HTERT RPE-1 (cell line): ENCODE measurements around the gene CDH2.

Experiments used
- in situ Hi-C: fragments of 300-500 bp; cut with MboI; formaldehyde crosslinking; loops from 4 replicates; pipeline ENCODE4 v1.14.3; 2020; ENCODE audit warnings: low sequenced_read_pairs

The CDH2 gene

DNA sequence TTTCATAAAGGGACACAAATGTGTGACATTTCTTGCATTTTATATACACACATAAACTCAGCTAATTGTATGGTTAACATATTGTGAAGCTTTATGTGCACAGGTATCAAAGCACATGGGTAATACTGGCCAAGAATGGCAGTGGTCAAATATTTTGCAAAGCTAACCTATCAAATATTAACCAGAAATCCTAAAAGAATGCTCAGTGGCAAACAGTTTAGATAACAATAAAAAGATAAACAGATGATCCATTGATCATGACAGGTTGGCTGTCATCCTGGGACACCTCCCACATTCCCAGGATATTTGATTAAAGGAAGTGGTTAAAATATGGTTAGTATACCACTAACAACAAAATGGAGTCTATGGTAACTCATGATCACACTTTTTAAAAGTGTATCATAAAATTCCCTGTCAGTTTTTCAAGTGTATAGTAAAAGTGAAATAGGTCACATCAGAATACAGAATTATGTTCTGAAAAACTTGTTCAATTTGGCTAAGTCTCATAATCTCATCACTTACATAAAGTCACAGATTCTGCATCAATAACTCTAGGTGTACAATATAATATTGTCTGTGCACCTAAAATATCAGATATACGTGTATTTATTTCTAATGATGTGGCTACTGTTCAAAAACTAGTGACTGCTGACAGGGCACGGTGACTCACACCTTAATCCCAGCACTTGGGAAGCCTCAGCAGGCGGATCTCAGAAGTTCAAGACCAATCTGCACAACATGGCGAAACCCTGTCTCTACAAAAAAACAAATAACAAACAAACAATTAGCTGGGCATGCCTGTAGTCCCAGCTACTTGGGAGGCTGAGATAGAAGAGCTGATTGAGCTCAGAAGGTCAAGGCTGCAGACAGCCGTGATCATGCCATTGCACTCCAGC is 48.9 kb downstream of the CDH2 start:
- in situ Hi-C loops = no loop called here

DNA sequence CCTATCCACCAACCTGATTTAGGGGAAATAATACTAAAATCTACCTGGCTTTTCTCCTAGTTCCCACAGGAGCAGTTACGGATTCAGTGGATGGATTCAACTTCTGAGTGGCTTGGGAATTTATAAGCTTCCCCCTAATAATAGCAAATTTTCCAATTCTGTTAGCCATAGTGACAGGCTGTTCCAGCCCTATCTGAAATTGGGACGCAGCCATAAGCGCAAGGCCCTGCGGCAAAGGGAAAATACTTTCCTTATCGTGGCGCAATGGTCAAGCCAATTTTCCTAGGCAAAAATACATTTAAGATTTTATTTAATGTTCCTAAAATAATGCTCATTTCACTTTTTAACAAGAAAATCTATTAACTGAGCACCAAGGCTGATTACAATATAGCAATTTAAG is 49.7 kb downstream of the CDH2 start:
- in situ Hi-C loops = no loop called here

DNA sequence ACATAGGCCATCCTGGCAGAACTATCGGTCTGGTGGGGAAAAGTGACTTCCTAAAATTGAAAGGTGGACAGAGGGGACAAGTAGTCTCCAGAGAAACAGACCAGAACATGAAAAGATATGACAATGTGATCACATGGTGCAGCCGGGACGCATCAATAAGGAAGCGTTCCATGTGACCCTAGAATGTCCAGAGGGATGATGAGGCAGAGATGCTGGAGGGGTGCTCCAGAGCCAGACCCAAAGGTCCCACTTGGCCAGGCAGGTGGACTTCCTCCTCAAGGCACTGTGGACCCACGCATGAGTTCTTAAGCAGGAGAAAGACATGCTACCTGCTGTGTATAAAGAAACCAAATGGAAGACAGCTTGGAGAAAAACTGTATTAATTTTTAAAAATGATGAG is 50.2 kb downstream of the CDH2 start:
- in situ Hi-C loops = no loop called here

DNA sequence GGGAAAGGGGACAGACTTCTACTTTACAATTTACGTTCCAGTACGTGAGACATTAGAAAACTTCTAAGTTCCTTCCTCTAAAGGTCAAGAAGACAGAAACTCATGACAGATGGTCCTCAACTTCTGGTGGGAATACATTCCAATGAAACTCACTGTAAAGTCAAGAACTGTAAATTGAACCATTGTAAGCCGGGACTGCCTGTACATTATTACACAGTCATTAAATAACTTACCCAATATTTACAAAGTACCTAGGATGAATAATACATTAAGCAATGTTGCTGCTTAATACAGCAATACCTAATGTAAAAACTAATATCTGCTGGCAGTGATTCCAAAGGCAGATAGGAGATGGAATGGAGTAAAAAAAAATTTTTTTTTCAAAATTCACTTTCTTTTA is 51.9 kb downstream of the CDH2 start:
- in situ Hi-C loops = no loop called here

DNA sequence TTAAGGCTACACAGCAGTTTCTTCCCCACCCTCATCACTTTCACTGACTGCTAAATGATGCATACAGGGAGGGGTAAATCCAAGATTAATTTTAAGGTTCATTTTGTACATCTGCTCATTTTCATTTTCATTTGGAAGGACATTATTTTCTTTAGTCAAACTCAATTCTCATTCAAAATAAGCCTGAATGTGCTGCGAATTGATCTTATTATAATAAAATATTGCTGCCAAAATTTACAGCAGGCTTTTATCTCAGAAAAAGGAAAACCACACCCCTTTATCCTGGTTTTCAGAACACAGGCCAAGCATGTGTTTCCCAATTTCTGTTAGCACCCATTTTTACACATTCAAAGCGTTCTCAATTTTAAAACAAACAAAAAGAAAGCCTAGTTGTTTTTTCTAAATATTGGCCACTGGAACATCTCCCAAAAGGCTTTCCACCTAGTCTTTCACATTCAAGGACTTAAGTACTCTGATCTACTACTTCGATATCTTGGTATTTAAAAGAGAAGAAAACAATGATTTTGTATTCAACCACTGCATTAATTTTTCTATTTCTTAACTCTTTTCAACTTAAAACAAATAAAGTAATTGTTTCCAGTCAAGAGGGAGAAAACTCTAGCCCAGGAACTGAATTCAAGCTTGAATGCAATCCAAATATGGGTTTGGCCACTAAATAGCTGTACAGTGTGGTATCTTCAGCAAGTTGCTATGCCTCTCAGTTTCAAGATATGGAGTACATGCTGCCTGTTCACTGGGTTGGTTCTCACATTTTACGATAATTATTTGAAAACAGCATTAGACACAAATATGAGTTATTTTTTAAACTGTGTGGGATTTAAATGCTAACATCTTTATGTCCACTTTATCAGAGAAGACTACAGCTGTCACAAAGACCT is 52.5 kb downstream of the CDH2 start:
- in situ Hi-C loops = no loop called here

DNA sequence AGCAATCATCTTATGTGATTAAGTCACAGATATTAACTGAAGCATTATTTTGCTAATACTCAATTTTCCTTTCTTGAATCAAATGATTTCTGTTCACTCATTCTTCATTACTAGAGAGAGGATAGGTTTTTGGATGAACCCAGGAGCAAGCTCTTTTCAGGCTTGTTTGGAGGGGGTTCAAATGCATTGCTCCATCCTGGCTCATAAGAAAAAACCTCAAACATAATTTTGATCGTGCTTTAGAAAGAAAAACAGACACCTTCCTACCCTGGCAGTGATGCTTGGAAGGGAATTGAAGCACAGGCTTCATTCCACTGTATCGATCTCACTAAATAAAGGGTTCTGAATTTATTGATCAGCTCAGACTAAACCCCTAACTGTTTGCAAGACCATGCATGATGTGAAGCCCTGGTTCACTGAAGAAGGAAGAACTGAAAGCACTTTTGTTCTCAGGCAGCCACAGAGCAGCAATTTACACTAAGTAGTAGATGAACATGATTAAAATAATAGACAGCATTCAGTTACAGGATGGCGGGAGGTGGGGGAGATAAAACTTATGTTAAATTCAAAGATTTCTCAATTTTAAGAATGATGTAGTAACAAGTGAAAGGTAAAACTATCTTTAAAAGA is 53.4 kb downstream of the CDH2 start:
- in situ Hi-C loops = no loop called here

DNA sequence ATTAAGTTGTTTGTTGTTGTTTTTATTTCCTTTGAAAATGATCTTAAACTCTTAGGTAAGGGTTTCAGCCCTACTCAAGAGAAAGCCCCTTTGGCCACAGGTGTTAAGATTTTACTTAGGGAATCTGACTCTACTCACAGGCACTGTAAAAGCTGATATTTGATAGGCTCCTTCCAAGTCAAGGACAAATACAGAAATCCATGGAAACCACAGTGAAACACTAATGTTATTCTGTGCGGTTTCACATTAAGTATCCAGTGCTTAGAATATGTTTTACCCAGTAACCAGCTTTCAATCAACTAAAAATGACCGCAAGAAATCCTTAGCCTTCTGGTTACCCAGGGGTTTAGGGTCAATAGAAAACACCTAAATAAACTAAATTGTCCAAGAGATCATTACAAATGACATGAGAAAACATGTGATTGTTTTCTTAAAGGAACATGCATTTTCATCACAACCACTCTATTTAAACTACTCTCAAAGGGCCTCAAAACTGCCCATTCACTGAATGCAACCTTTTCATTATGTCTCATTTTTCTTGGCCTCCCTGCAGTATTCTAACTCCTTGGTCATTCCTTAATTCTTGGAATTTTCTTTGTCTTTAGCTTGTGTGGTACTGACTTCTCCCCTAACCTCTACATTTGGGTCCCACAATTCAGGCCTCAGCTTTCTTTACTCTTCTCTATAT is 56.0 kb downstream of the CDH2 start:
- in situ Hi-C loops = no loop called here

DNA sequence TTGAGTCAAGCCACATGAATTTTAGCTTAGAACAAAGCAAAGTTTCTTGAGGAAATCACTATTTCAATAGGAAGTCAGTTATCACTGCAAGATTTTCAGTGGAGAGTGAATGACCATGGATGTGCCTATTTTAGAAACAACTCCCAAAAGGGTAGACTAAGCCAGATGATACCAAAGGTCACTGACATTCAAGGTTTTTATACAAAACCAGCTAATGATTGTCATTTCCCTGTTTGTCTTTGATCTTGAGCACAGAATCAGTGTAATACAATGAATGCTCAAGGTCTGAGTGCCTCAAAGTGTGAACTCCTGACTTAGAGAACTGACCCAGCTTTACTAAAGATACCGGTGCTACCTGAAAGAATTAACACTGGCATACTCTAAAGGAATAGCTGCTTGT is 60.5 kb downstream of the CDH2 start:
- in situ Hi-C loops = no loop called here

DNA sequence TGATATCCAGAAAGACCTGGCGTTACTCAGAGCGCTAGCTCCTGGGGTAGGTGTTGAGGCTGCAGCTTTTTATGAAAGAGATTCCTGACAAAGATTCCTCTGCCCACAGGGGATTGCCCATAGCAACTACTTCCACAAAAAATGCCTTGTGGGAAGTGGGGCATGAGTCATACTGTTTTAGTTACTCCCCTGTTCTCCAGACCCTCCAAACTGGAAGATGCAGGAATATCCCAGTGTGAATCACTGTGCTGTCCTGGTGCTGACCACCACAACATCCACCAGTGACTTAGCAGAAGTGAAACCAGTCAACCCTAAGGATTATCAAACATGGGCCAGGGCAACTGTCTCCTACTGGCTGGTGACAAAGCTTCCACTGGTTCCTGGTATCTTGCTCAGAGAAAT is 61.8 kb downstream of the CDH2 start:
- in situ Hi-C loops = no loop called here

DNA sequence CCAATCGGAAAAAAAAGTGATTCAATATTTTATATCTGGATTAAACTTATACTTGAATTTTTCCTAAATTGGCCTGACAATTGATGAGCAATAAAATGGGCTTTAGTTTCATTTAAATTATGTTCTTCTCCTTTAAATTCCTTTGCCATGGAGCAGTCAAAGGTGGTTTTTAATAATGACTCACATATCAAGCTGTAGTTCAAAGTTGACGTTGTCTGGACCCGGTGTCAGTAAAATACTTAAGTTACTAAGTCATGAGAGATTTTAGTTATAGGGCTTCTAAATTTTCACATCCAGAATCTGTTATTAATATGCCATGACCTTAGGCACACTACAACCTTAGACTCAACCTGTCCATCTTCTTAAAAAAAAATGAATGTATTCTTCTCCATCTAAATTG is 62.5 kb downstream of the CDH2 start:
- in situ Hi-C loops = no loop called here

DNA sequence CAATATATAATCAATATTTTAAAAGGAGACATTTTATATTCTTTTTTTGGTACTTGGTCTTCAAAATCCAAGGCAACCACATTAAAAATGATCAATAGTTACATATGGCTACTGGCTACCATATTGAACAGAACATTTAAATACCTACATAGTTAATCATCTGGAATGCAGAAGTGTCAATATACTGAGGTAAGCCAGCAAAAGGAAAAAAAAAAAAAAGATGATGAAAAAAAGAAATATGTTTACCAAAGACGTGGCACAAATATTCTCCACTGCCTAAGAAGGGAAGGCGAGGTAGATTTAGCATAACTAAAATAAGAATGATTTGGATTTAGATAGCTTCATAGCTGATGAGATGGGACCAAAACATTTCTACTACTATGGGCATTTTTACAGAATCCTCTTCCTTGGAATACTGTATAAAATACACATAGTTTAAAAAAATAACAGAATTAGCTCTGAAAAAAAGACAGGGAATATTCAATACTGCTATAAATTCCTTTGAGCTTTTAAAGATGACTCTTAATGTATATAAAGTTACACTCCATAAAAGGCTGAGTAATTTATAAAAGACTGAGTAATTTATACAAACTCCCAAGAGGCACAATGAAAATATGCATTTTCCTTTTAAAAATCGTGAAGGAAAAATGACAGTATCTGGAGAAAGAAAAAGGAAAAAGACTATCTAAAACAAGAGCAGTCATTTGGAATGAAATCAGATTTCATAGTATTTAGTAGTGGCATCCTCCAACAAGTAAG is 63.5 kb downstream of the CDH2 start:
- in situ Hi-C loops = no loop called here

DNA sequence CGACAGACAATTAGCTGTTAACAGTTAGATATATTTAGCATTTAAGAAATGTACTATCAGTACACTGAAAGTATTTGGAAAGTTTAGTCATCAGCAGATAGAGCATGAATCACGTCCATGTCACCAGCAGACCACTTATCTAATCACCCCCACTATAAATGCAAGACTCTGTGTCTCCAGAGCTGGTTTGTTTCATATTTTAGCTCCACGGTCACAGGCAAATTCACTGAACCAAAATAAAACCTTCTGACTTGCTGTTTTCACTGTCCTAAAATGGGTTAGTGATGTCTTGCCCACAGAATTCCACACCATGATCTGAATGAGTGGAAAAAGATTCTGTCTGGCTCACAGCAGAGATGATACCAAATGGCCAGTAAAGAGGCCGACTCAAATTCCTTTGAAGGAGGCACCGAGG is 64.9 kb downstream of the CDH2 start:
- in situ Hi-C loops = no loop called here

DNA sequence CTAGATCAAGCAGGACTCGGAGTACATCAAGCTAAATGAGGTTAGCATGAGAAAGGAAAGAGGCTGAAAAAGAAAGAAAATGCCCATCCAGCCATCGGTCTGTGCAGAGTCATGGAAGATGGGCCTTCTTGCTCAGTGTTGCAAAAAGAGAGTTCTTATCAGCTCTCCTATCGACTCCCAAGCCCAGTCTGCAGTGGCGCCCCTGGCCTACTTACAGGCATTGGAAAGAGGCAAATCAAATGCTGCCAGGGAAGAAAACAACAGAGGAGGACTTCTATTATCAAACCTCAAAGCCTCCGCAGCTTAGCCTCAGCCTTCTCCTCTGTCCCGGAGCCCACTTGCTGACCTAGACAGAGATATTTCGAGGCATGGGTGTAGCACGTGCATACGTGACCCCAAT is 66.0 kb downstream of the CDH2 start:
- in situ Hi-C loops = no loop called here

DNA sequence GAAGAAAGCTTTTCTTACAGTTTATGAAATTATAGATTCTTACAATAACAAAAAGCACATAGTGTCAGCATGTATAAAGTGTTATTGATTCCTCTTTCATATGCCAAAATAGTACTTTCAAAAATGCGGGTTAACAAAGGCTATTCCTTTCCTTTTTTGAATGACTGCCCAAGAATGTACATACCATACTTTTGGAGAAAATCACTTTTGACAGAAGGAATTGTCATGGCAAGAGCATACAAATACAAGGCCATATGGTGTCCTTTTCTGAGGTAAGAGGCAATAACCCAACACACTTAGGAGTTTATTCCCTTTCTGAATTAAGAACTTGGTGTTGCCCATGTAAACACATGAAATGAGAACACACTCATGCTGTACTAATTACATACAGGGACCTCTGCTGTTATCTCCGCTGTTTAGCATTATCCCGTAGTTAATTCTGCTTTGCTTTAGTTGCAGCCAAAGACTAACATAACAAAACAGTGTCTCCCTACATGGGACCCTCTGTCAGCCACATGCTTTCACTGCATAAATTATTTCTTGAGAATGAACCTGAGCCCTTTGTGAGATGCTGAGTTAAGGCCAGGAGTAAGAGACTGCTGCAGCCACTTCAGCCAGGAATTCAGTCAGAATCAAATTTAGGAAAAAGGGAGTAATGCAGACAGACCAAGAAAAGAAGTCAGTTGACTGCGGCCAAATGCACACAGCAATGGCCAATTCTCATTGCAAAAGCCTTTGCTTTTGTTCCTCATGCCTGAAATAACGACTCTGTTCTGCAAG is 67.0 kb downstream of the CDH2 start:
- in situ Hi-C loops = no loop called here

DNA sequence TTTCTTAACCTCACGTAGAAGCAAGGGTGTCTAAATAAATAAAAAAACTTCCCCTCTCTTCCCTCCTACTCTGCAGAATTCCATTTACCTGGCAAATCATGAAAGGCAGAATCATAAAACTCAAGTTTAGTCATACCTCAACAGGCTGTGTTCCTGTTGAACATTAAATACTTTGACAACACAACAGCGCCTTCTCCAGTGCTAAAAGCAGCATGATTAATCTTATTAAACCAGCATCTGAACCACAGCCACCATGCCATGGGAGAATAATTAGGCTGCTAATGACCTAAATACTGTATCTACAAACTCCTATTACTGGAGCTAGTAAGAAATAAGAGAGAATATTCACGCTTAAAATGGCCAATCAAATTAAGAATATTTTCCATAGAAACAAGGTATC is 68.1 kb downstream of the CDH2 start:
- in situ Hi-C loops = no loop called here

DNA sequence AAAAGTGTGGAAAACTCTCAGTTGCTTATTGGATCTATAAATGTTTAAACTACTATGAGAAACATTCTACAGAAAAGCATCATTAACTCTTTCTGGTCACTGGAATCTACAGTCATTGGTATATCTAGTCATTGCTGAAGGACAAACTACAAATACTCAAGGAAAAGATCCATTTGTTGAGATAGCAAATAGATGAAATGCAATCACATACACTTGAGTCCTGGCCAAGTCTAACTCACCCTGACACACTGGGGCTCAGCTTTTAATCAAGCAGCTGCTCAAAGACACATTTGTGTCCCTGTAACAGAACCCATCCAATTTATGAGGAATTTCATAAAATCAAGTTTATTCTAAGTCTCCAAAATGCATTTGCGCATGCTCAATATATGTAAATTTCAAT is 68.7 kb downstream of the CDH2 start:
- in situ Hi-C loops = no loop called here

DNA sequence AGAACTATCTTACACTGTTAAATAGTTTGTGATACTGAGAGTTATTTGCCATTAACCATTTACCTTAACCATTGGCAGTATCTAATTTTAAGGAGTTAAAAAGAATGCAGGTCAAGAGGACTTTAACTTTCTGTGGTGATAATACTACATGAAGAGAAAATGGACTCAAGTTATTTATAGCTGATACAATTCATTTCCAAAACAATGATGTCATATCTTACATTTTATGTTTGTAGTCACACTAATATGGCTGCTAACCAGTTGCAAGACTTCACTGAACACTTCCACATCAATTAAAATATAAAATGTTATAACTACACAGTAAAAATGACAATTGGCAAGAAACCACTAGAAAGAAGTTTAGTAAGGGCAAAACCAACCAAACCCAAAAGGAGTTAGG is 77.7 kb downstream of the CDH2 start:
- in situ Hi-C loops = no loop called here

DNA sequence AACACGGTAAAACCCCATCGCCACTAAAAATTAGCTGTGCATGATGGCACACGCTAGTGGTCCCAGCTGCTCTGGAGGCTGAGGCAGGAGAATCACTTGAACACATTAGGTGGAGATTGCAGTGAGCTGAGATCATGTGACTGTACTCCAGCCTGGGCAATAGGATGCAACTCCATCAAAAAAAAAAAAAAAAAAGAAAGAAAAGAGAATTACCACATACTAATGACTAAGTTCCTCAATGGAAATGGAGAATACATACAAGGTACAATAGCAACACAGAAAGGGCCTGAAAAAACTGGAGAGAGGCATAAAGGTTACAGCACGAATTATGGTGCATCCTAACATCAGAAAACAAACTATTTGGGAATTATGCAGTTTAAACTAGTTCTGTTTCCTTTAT is 81.3 kb downstream of the CDH2 start:
- in situ Hi-C loops = no loop called here

DNA sequence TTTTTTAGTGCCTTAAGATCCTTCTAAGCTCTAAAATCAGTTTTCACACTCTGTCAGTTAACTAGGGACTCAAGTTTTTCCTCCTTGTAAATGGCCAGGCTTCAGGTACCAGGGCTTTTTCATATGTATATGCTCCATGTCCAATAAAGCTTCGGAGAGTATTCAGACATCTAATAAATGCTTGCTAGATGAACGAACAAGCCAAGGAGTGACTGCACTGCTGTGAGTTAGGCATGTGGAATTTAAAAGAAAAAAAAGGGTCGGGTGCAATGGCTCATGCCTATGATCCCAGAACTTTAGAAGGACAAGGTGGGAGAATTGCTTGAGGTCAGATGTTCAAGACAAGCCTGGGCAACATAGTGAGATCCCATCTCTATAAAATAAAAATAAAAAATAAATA is 81.9 kb downstream of the CDH2 start:
- in situ Hi-C loops = no loop called here

DNA sequence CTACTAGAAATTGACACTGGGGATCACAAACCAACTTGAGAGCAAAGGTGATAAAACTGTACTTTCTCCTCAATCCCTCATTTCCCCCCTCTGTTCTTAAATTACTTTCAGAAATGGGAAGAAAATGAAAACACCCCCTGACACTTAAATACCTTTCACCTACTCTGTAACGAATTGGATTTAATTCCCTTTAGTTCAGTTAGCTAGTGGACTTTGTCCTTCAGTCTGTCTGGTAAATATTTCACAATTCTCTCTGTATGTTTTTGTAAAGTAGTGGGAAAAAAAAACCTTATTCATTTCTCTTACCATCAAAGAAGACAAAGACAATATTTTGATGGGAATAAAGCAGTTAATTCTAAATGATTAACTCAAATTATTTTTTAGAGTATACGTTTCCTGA is 85.7 kb downstream of the CDH2 start:
- in situ Hi-C loops = no loop called here
